ENCODE results near the gene SOCS6. TPM values are rescaled to one million over a fixed set of nuclear protein-coding genes. Genes with fewer than 3 reads are reported as not detected.

The SOCS6 gene
- total and polyA plus RNA-seq, 2 of the 13 experiments (the other 11 are each of a cell fraction or from before 2014, with no cell fraction given), result 18.6 to 38.3 TPM

- TF ChIP-seq FIP1L1 (IDR thresholded peaks at IDR 0.05; ENCODE audit: borderline replicate concordance, insufficient read depth, low read depth, low read length), result no peak
- TF ChIP-seq PATZ1 (CRISPR knock-in tag; IDR thresholded peaks at IDR 0.05), result 0 out of 2 replicates have a peak, but pooled peaks have one; percentile 22
- no peak for TF ChIP-seq ZNF292 (CRISPR knock-in tag; IDR thresholded peaks at IDR 0.05; ENCODE audit: borderline replicate concordance, low read depth)
- TF ChIP-seq REST (IDR thresholded peaks at IDR 0.05; ENCODE audit: borderline replicate concordance in 1 of 2, low read depth in 1 of 2, low read length in 2 of 2), result peak in 1 of 2 experiments; percentile 52; a peak in 1 of 4 replicates
- TF ChIP-seq TMF1 (CRISPR knock-in tag; IDR thresholded peaks at IDR 0.05; ENCODE audit: low read depth), result no peak
- TF ChIP-seq TBX3 (IDR thresholded peaks at IDR 0.05; ENCODE audit: borderline replicate concordance), result no peak
- no peak for TF ChIP-seq ZBTB26 (CRISPR knock-in tag; IDR thresholded peaks at IDR 0.05; ENCODE audit: borderline replicate concordance)
- TF ChIP-seq ZBTB37 (CRISPR knock-in tag; IDR thresholded peaks at IDR 0.05), result no peak
- 0 out of 2 replicates have a peak, but pooled peaks have one; percentile 16 for TF ChIP-seq ZNF788 (CRISPR knock-in tag; IDR thresholded peaks at IDR 0.05; ENCODE audit: borderline replicate concordance)
- no peak for TF ChIP-seq FUBP1 (CRISPR knock-in tag; IDR thresholded peaks at IDR 0.05; ENCODE audit: borderline replicate concordance)
- no peak for TF ChIP-seq ZNF720 (CRISPR knock-in tag; IDR thresholded peaks at IDR 0.05)
- TF ChIP-seq ZNF562 (CRISPR knock-in tag; IDR thresholded peaks at IDR 0.05; ENCODE audit: borderline replicate concordance), result no peak
- TF ChIP-seq CEBPG (CRISPR knock-in tag; IDR thresholded peaks at IDR 0.05), result peak; percentile 78
- TF ChIP-seq ZSCAN21 (CRISPR knock-in tag; IDR thresholded peaks at IDR 0.05; ENCODE audit: borderline replicate concordance), result no peak
- no peak for TF ChIP-seq ZNF780A (CRISPR knock-in tag; IDR thresholded peaks at IDR 0.05)
- no peak for TF ChIP-seq RFXANK (CRISPR knock-in tag; IDR thresholded peaks at IDR 0.05)
- TF ChIP-seq ARHGAP35 (CRISPR knock-in tag; IDR thresholded peaks at IDR 0.05; ENCODE audit: borderline replicate concordance), result no peak
- no peak for TF ChIP-seq NKX3-1 (CRISPR knock-in tag; IDR thresholded peaks at IDR 0.05)
- TF ChIP-seq FOXJ3 (CRISPR knock-in tag; IDR thresholded peaks at IDR 0.05; ENCODE audit: borderline replicate concordance), result peak; percentile 85; the same call in 1 of the 2 replicates
- TF ChIP-seq MXI1 (IDR thresholded peaks at IDR 0.05; ENCODE audit: borderline replicate concordance, low read depth, low read length), result peak; percentile 51; the same call in 2 of the 3 replicates
These were observed 88.0 kb downstream of the SOCS6 start (continued) for GRCh38 chr18:70376914-70377258.

Measured in HepG2 (cell line).